ENCODE results near the gene KLF5.
A peak's percentile ranks its signal among the peaks of the same experiment; 100 is the strongest.

Gene KLF5

DNA sequence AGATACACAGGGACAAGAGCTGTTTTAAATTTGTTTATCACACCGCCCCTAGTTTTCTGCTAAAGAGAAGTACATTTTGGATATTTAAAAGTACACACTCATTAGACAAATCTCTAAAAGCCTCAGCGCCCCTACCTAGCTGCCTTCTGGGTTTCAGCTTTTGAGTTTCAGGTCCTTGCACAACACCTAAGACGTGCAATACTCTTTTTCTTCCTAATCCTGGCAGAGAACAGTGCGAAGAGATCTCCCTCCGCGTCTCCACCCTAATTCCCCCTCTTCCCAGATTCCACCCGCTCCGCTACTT, 421 bp upstream of the KLF5 start:
- FAIRE-seq (peak; percentile 24), DNase-seq (ENCODE audit: extremely low spot score, insufficient read length, low read depth) (no peak)

DNA sequence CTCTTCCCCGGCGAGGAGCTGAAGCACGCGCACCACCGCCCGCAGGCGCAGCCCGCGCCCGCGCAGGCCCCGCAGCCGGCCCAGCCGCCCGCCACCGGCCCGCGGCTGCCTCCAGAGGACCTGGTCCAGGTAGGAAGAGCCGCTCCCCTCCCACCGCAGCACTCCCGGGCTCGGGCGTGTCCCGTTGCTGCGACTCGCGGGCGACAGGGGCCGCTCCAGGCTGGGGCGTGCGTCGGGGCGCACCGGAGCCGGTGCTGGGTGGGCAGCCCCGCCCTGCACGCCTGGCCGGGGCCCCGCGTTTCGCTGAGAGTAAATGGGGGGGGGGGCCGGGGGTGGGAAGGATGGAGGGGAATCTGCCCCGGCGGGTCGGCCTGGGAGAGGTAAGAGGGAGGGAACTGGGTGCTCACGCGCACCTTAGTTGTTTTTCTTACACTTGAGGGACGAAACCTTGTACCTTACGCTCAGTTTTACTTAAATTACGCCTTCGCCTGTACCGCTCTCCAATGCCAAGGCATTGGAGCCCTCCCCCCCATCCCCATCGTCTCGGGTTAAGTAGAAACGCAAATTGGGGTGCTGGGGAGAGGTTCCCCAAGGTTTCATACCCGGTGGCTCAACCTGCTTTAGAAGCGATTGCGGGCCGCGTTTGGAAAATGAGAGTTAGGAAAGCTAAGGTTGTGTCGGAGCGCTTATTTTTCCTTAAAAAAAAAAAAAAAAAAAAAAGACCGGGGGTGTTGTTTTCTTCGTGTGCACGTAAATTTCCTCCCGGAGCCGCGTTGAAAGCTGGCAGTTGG, 850 bp downstream of the KLF5 start:
- no peak for FAIRE-seq
- DNase-seq (ENCODE audit: extremely low spot score, insufficient read length, low read depth): no peak

DNA sequence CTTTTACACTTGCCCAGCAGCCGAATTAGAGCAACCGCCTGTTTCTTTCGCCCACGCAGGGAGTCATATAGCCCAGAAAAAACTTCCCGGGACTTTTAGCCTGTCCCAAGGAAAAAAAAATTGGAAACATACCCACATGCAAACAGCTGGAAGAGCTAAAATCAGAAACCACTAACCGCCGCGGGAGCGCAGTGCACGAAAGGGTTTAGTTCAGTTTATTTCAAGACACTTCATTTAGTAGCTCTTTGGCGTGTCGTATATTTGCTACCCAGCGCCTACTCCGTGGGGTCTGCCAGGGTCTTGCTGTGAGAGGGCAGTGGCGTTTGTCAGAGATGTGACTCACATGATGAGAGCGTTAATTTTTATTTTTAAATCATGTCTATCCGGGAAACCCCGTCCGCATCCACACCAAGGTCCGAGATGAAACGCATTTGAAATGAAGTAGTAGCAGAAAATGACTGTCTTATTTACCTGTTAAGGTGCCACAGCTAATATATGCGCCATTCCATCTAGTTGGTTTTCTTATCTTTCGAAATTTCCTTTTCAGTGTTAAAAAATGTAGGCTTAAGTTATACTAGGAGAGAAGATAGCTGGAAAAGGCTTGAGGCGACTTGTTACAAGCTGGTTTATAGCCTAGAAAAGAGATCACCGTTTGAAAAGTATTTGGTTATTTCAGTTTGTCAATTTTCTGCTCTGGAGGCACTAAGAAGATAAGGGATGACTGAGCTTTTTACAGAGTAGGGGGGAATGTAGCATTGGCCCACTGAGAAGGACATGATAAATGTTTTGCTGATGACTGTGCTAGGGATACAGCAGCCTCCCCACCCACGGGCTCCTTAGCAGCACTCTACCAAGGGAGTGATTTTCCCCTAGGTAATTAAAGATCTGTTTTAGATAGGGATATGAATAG, 1.7 kb downstream of the KLF5 start:
- FAIRE-seq (no peak), DNase-seq (ENCODE audit: extremely low spot score, insufficient read length, low read depth) (no peak)

DNA sequence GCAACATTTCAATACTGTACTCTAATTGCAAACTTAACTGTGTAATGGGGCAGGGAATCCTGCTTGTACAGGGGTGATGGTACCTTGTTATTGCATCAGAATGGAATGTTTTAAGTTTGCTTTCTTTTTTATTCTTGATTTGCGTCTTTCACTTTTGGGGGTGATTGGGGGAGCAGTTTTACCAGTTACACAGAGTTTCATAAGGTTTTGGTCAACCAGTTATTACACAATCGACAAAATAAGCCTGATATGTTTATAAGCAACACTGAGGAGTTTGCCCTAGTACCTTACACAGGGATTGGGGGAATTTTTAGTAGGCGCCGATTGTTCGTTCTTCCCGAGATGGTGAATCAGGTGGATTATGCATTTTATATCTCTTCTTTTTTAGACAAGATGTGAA, 2.7 kb downstream of the KLF5 start:
- FAIRE-seq (no peak), DNase-seq (ENCODE audit: extremely low spot score, insufficient read length, low read depth) (no peak)

DNA sequence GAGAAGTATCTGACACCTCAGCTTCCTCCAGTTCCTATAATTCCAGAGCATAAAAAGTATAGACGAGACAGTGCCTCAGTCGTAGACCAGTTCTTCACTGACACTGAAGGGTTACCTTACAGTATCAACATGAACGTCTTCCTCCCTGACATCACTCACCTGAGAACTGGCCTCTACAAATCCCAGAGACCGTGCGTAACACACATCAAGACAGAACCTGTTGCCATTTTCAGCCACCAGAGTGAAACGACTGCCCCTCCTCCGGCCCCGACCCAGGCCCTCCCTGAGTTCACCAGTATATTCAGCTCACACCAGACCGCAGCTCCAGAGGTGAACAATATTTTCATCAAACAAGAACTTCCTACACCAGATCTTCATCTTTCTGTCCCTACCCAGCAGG, 3.1 kb downstream of the KLF5 start:
- FAIRE-seq: no peak
- DNase-seq (ENCODE audit: extremely low spot score, insufficient read length, low read depth): no peak

DNA sequence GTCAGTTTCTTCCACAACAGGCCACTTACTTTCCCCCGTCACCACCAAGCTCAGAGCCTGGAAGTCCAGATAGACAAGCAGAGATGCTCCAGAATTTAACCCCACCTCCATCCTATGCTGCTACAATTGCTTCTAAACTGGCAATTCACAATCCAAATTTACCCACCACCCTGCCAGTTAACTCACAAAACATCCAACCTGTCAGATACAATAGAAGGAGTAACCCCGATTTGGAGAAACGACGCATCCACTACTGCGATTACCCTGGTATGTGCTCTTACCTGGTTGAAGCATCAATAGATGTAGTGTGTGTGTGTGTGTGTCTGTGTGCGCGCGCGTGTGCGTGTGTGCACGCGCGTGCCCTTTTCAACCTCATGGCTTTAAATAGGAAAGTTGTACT, 3.7 kb downstream of the KLF5 start:
- FAIRE-seq (no peak), DNase-seq (ENCODE audit: extremely low spot score, insufficient read length, low read depth) (no peak)

DNA sequence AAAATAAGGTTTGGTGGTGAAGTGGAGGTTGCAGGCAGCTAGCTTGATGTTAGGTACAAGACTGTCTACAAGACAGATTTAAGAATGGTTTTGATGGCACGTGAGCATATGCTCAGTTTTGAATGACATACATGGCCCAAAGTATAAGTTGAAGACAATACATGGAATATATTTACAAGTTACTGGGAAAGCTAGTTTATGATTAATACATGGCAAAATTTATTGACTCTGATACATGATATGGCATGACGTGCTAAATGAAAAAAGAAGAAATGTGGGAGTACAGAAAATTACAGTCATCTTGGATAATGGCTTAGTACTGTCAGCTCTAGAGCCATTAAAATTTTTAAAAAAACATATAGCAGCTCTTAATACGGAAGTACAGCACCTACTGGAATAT, 4.4 kb downstream of the KLF5 start:
- FAIRE-seq: no peak
- DNase-seq (ENCODE audit: extremely low spot score, insufficient read length, low read depth): no peak

DNA sequence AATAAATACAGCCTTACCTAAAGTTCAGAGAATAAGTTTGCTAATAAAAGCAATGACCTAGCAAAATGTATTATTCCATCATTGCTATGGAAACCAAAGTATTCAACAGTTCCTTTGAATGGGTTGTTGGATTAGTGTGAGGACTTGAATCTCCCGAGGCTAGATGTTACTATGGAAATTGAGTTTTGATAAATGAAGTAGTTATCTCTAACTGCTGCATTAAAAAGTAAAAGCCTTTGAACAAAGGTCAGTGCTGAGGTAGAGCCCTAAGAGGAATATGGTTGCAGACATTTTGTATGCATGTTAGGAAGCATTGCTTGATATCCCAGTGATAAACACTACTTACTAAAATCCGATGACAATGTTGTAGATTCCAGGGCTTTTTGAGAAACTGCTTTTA, 6.2 kb downstream of the KLF5 start:
- no peak for FAIRE-seq
- DNase-seq (ENCODE audit: extremely low spot score, insufficient read length, low read depth): no peak

DNA sequence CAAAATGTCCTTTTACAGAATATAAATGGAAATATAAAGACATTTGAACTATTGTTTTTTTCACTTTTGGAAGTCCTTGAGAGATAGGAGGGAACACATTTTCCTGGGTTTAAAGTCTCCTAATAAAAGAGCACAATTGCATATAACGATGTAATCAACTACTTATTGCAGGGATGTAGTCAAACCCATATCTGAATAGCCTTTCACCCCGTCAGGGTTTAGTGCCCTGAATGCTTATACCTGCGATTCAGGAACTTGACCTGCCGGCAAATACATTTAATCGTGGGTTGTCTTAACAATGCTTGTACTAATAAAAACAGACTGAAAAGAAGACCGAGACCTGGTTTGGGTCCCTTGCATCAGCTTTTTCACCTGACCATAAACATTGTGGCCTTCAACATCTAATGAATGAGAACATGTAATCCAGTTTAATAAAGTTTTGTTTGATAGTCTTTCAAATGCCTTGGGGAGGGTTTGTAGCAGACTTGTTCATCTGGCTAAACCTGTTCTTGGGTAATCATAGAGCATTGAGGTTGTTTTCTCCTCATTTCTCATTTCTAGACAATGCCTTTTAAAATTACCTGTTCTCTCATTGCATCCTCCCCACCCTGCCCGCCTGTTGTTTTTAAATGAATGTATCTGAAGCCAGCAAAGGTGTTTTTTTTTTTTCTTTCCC, 7.0 kb downstream of the KLF5 start:
- FAIRE-seq (no peak), DNase-seq (ENCODE audit: extremely low spot score, insufficient read length, low read depth) (no peak)

DNA sequence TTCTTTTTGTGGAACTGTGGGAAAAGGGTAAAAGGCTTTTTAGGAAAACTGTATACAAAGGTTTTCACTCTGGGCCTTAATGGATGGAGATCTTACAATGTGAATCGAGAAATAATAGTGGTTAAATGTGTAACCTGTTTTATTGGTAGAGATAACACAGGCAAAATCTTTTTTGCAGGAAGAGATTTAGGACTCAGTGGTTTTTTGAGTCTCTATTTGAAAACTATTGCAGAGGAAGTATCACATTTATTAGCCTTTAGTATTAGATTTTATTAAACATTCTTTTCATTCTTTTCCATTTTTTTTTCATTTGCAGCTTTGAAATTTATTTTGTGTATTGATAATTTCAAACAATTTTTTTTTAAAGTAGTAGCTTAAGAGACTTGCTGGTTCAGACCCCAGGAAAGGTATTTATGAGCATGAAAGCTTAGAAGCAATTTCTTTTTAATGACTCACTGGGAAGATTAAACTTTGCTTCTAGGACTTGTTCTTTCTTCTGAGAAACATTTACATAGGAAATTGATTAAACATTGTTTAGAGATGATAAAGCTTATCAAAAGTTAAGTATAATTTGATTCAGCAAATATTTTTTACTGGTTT, 10.5 kb downstream of the KLF5 start:
- FAIRE-seq (no peak), DNase-seq (ENCODE audit: extremely low spot score, insufficient read length, low read depth) (no peak)

DNA sequence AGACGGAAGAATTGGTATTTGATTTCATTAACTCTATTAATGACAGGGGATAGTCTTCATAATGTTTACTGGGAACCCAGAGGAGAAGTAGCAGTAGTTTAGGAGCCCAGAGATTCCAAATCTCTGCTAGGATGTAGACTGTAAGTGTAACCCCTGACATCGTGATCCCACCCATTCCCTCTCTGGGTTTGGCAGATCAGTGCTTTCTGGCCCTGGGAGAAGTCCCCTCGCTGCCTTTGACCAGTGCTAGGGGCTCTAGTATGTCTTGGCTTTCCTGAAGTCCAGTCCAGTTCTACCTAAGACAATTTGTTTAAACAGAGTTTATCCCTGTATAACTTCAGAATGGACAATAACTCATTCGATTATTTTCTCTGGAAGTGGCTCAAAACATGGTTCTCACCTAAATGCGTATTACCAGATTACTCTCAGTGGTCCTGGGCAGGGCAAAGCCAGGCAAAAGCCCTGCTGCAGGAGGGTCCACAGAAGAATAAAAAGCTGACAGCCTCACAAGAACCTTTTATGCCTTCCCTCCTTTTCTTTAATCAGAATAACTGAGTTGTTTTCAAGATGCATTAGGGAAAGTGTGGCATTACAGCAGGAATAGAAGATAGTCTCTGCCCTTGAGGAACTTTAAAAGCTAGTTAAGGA, 11.8 kb downstream of the KLF5 start:
- FAIRE-seq: no peak
- no peak for DNase-seq (ENCODE audit: extremely low spot score, insufficient read length, low read depth)

DNA sequence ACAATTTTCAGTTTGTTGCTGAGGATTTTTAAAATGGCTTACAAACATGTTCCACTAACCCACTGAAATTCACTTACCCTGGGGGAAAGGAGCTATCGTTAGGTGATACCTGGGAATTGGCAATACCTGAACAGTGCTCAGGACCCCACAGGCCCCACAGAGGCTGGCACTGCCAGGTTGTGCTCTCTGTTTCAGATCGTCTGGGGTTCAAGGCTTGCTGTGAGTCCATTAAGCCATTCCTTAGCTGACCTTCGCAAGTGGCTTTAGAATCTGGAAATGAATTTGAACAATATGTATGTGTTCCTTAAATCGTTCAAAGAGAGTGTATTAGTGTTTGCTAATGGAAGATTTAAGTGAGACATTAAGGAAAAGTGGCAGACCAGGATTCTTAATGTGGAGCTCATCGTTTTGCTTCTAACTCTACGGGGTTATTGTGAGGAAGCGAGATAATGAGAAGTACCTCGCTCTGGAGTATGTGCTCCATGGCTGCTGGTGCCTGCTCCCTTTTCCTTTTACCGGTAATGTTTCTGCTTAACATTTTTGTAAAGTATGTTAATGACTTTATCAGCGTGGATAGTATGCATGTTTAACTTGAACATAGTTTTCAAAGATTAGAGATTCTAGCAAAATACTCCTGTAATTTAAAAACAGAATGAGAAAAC, 13.6 kb downstream of the KLF5 start:
- FAIRE-seq (no peak), DNase-seq (ENCODE audit: extremely low spot score, insufficient read length, low read depth) (no peak)

DNA sequence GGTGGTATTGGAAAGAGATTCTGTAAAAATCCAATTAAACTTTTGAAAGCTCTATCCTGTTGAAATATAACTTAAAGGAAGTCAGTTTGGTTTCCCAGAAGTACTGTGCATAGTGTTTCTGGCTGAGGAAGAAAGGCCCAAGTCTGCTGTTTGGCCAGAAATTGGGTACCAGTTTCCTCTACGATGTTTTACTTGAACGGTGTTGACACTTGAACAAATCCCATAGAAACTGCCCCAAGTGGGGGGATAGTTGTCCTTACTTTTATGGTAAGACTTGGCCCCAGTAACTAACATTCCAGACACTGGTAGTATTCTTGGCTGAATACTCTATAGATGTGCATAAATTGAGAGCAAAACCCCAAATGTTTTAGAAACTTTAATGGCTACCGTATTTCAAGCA, 14.2 kb downstream of the KLF5 start:
- FAIRE-seq: no peak
- DNase-seq (ENCODE audit: extremely low spot score, insufficient read length, low read depth): no peak

DNA sequence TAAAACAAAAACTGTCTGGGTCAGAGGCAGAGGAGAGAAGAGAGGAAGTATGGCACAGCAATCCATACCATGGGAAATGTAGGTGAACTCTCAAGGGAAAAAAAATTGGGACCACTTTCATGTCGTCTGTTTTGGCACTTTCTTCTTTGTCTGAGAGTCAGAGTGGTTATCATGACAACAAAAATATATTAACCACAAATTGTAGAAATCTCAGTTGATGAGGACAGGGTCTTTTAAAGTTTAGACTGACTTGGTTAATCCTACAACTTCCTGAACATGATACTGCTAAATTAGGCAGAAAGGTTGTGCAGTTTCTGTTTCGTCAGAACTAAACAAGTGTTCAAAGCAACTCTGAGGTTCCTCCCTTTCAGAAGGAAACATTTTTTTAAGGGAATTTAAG, 15.2 kb downstream of the KLF5 start:
- FAIRE-seq (peak; percentile 56), DNase-seq (ENCODE audit: extremely low spot score, insufficient read length, low read depth) (no peak)

DNA sequence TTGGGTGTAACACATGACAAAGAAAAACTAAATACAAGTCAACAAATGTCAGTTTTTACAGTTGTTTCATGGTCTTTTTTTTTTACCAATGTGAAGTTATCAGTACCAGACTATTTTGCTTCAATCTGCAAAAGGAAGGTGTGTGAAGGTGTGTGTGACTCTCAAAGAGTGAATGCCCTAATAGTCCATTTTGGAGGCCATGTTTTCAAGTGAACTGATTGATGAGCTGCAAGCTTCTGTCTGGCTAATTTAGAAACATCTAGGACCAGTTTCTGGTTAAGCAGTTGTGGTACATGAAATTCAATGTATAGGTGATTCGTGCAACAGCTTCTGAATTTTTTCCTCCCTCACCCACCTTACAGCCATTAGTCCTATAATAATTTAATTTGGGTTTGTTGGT, 16.1 kb downstream of the KLF5 start:
- no peak for DNase-seq (ENCODE audit: extremely low spot score, insufficient read length, low read depth)
- FAIRE-seq: peak; percentile 21

DNA sequence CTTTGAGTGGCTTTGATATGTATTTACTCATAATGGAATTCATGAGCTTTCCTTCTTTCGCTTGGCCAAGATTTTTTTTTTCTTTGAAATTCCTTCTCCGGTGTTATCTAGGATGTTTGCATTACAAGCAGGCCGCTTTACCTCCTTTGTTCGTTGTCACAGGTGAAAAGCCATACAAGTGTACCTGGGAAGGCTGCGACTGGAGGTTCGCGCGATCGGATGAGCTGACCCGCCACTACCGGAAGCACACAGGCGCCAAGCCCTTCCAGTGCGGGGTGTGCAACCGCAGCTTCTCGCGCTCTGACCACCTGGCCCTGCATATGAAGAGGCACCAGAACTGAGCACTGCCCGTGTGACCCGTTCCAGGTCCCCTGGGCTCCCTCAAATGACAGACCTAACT, 16.7 kb downstream of the KLF5 start:
- FAIRE-seq: no peak
- no peak for DNase-seq (ENCODE audit: extremely low spot score, insufficient read length, low read depth)

DNA sequence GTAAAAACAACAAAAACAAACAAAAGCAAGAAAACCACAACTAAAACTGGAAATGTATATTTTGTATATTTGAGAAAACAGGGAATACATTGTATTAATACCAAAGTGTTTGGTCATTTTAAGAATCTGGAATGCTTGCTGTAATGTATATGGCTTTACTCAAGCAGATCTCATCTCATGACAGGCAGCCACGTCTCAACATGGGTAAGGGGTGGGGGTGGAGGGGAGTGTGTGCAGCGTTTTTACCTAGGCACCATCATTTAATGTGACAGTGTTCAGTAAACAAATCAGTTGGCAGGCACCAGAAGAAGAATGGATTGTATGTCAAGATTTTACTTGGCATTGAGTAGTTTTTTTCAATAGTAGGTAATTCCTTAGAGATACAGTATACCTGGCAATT, 17.1 kb downstream of the KLF5 start:
- FAIRE-seq (no peak), DNase-seq (ENCODE audit: extremely low spot score, insufficient read length, low read depth) (no peak)

DNA sequence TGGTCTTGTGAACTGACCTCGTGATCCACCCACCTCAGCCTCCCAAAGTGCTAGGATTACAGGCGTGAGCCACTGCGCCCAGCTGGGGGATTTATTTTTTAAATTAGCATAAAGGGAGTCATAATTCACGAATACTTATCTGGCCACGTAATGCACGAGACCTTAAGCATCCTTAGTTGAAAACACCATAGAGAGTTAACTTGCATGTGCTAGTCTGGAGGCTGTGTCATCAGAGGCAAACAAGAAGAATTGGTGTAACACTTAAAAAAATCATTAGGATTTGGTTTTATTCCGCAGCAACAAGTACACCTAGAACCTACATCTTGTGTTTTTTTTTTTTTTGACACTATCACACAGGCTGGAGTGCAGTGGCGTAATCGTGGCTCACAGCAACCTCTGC, 19.1 kb downstream of the KLF5 start:
- no peak for FAIRE-seq
- no peak for DNase-seq (ENCODE audit: extremely low spot score, insufficient read length, low read depth)

DNA sequence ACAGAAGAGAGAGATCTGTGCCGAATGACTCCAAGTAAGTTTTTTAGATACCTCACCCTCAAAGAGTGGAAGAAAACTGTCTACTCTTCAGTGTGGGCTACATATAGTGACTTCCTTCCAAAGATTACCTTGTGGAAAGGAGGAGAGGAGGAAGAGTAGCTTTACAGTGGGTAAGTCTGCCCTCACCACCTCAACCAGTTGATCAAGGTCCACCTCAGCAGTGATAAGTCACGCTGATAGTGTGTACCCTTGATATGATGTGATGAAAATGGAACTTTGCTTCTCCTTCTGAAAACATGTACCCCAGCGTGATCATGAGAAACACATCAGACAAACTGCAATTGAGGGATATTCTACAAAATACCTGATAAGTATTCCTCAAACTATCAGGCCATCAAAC, 20.6 kb downstream of the KLF5 start:
- DNase-seq (ENCODE audit: extremely low spot score, insufficient read length, low read depth) (no peak), FAIRE-seq (no peak)
